Muscle layer of colon (tissue), 2 donors: Measurements from ENCODE around the gene ADARB2.
"Not testable (repeated sequence)": the region's sequence is repeated elsewhere in the genome, so short reads cannot be mapped to it uniquely, and the experiment has no call there.

Experiments
- H3K27ac ChIP-seq: one replicate; pipeline ENCODE4 v1.7.0; 2013; ENCODE audit warnings: low read depth, mild to moderate bottlenecking, low read length, moderate library complexity
- H3K27me3 ChIP-seq, 2 donors: one replicate each; pipeline ENCODE4 v1.7.0; 2013; ENCODE audit warnings: low read length in 2 of 2, mild to moderate bottlenecking in 2 of 2; ENCODE audit not compliant: insufficient read depth in 2 of 2, control insufficient read depth in 1 of 2
- H3K36me3 ChIP-seq: one replicate; pipeline ENCODE4 v1.7.0; 2013; ENCODE audit warnings: mild to moderate bottlenecking, low read length; ENCODE audit not compliant: insufficient read depth
- H3K4me1 ChIP-seq: one replicate; pipeline ENCODE4 v1.7.0; 2013; ENCODE audit warnings: mild to moderate bottlenecking, low read length; ENCODE audit not compliant: insufficient read depth
- H3K4me3 ChIP-seq, 2 donors: one replicate each; pipeline ENCODE4 v1.7.0; 2013; ENCODE audit warnings: low read length in 2 of 2, low read depth in 1 of 2, mild to moderate bottlenecking in 1 of 2, moderate library complexity in 1 of 2
- H3K9ac ChIP-seq: one replicate; pipeline ENCODE4 v1.7.0; 2013; ENCODE audit warnings: low read length
- H3K9me3 ChIP-seq: one replicate; pipeline ENCODE4 v1.7.0; 2013; ENCODE audit warnings: mild to moderate bottlenecking, low read length
- donor health status: abdominal sarcoma.
- donor health status: Adenocarcinoma of cecum.

The ADARB2 gene

DNA sequence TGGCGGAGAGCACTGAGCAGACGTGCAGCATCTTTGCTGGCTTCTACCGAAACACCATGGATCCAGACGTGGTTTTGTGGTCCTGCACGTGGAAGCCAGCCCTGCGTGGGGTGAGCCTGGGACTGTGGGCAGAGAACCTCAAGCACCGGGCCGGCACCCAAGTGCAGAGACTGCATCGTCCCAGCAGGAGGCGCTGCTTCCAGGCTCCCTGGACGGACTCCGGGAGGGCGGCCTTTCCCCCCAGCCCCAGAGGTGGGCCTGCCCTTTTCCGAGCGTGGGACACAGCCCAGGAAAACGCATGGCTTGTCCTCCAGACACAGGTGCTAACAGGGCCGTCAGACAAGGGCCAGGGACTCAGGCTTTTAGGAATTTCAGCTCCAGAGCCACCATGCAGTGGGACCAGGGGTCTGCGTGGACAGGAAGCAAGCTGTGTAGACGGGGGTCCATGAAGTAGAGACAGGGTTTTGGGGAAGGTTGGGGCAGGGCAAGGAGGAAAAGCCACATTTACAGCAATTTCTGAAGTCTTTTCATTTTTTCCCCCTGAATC lies 377.2 kb downstream of the ADARB2 start:
- H3K27ac ChIP-seq, result no peak overlapping the region
- peaks cover 0 to 13% of the 10 kb centered on the region in 2 donors for H3K27me3 ChIP-seq
- no peaks in the 10 kb centered on the region for H3K9me3 ChIP-seq
- no peak overlapping the region for H3K4me3 ChIP-seq
- no peaks in the 10 kb centered on the region for H3K36me3 ChIP-seq
- no peak overlapping the region for H3K9ac ChIP-seq
- no peaks in the 10 kb centered on the region for H3K4me1 ChIP-seq

DNA sequence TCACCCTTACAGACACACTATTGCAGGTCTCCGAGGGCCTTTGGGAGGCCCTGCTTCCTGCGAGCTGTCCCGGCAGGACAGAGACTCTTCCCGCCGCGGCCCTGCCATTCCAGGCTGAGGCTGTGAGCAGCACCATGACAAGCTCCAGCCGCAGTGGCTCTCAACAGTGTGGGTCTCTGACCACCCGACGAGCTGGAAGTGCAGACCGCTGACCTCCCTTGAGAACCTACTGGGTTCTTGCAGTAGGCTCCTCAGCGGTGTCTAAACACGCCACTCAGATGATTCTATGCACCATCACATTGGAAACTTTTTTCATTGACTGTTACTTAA lies 377.7 kb downstream of the ADARB2 start:
- Histone ChIP-seq H3K4me1 (no peaks in the 10 kb centered on the region), H3K27ac (no peak overlapping the region), H3K9me3 (no peaks in the 10 kb centered on the region), H3K4me3 (no peak overlapping the region), H3K27me3 (peaks cover 0 to 13% of the 10 kb centered on the region in 2 donors), H3K9ac (no peak overlapping the region), H3K36me3 (no peaks in the 10 kb centered on the region)

GRCh38 chr10:1358860-1359625 lies 378.3 kb downstream of the ADARB2 start:
- Histone ChIP-seq H3K27ac (no peak overlapping the region), H3K9me3 (no peaks in the 10 kb centered on the region), H3K4me1 (no peaks in the 10 kb centered on the region), H3K4me3 (no peak overlapping the region), H3K36me3 (no peaks in the 10 kb centered on the region), H3K9ac (no peak overlapping the region), H3K27me3 (peaks cover 0 to 13% of the 10 kb centered on the region in 2 donors)

- Histone ChIP-seq H3K9me3 (no peaks in the 10 kb centered on the region), H3K27ac (no peak overlapping the region), H3K9ac (no peak overlapping the region), H3K36me3 (no peaks in the 10 kb centered on the region), H3K27me3 (peaks cover 0 to 9% of the 10 kb centered on the region in 2 donors), H3K4me1 (no peaks in the 10 kb centered on the region), H3K4me3 (no peak overlapping the region)
Observed at GRCh38 chr10:1358147-1358546, 379.2 kb downstream of the ADARB2 start.

GRCh38 chr10:1356349-1356748 lies 381.0 kb downstream of the ADARB2 start:
- Histone ChIP-seq H3K4me3 (no peak overlapping the region), H3K4me1 (no peaks in the 10 kb centered on the region), H3K27me3 (no peaks in the 10 kb centered on the region), H3K36me3 (no peaks in the 10 kb centered on the region), H3K9me3 (no peaks in the 10 kb centered on the region), H3K27ac (no peak overlapping the region), H3K9ac (no peak overlapping the region)

DNA sequence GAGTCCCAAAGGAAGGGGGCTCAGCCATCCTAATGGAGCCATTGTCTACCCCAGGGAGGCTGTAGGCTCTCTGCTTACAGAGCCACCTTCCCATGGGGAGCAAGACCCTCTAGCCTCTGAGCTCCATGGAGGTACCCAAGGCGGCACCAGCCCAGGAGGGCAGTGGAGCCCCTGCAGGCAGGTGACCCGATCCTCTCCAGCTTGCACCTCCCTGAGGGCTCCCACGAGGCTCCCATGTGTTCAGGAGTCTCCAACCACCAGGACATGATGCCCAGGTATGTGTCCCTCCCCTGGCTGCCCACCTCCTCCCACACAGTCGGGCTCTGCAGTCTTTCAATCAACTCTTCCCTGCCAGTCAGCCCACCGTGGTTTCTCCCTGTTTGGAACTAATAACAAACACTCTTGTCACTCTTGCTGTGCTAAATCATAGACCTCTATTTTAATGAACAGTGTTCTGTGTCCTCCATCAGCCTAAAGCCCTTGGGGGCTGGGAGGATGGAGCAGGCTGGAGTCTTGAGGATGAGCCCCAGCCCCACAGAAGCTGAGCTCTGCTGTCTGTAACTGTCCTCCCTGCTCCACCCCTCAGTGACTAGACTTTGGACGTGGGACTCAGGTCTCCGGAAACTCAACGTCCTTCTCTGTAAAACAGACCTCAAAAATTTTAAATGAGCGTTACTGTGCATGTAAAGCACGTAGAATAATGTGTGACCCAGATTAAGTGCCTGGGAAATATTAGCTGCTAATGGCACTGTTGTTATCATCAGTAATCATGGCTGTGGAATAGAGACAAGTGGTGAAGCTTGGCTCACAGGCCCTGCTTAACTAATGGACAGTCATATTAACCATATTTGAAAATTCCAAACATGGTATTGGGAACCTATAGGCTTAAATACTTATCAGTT lies 382.3 kb downstream of the ADARB2 start:
- Histone ChIP-seq H3K36me3 (no peaks in the 10 kb centered on the region), H3K27ac (no peak overlapping the region), H3K9me3 (no peaks in the 10 kb centered on the region), H3K9ac (no peak overlapping the region), H3K27me3 (no peaks in the 10 kb centered on the region), H3K4me1 (no peaks in the 10 kb centered on the region), H3K4me3 (no peak overlapping the region)

GRCh38 chr10:1352296-1352695 lies 385.0 kb downstream of the ADARB2 start:
- not testable (repeated sequence) for H3K4me3 ChIP-seq, H3K27me3 ChIP-seq, H3K27ac ChIP-seq, H3K36me3 ChIP-seq, H3K9me3 ChIP-seq, H3K9ac ChIP-seq, H3K4me1 ChIP-seq

DNA sequence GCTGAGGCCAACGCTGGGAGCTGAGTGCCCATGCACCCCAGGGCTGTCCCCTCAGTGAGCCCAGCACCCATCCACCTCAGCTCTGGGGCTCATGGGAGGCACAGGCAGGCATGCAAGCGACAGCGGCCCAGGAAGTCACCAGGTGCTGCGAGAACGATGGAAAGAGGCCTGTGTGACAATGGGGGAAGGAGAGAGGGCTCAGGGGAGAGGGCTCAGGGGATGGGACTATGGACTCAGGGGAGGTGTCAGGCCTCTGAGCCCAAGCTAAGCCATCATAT lies 388.6 kb downstream of the ADARB2 start:
- no peaks in the 10 kb centered on the region for H3K9me3 ChIP-seq
- H3K4me3 ChIP-seq, result no peak overlapping the region
- H3K9ac ChIP-seq, result no peak overlapping the region
- no peak overlapping the region for H3K27ac ChIP-seq
- H3K36me3 ChIP-seq, result no peaks in the 10 kb centered on the region
- no peaks in the 10 kb centered on the region for H3K4me1 ChIP-seq
- no peaks in the 10 kb centered on the region for H3K27me3 ChIP-seq

- Histone ChIP-seq H3K36me3 (no peaks in the 10 kb centered on the region), H3K27ac (no peak overlapping the region), H3K9ac (no peak overlapping the region), H3K27me3 (no peaks in the 10 kb centered on the region), H3K4me3 (no peak overlapping the region), H3K4me1 (no peaks in the 10 kb centered on the region), H3K9me3 (no peaks in the 10 kb centered on the region)
Observed at GRCh38 chr10:1347962-1348772, 389.2 kb downstream of the ADARB2 start.

DNA sequence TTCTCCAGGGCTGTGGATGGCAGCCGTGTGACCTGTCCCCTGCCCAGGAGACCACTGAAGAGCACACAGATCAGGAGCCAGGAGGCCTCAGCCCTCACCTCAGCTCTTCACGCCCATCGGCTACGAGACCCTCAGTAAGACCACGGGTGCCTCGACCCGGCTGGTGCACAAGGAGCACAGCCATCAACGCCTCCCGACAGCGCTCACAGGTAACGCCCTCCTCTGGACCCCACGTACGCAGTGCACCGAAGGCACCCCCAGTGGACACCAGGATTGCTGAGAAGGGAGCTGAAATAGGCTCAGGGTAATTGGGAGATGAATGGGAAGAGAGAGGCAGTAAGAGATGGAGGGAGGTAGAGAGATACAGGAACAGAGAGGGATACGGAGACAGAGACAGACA lies 389.8 kb downstream of the ADARB2 start:
- Histone ChIP-seq H3K27ac (no peak overlapping the region), H3K4me1 (no peaks in the 10 kb centered on the region), H3K9ac (no peak overlapping the region)

GRCh38 chr10:1346201-1346600 lies 391.1 kb downstream of the ADARB2 start:
- no peaks in the 10 kb centered on the region for H3K27me3 ChIP-seq
- H3K27ac ChIP-seq, result no peak overlapping the region
- H3K4me3 ChIP-seq, result no peak overlapping the region
- H3K4me1 ChIP-seq, result no peaks in the 10 kb centered on the region
- H3K9ac ChIP-seq, result no peak overlapping the region
- no peaks in the 10 kb centered on the region for H3K36me3 ChIP-seq
- no peaks in the 10 kb centered on the region for H3K9me3 ChIP-seq

More for the DNA sequence above, 389.8 kb downstream of the ADARB2 start:
- Histone ChIP-seq H3K27me3 (no peaks in the 10 kb centered on the region), H3K4me3 (no peak overlapping the region), H3K9me3 (no peaks in the 10 kb centered on the region), H3K36me3 (no peaks in the 10 kb centered on the region)
